NCI-H2196 (cell line): ENCODE data around the gene NGF.

ENCODE experiments used
- DNase-seq: peaks from one replicate; lab custom pipeline; 2025; ENCODE audit not compliant: unreplicated experiment; lab: John Stamatoyannopoulos, UW

Gene NGF

DNA sequence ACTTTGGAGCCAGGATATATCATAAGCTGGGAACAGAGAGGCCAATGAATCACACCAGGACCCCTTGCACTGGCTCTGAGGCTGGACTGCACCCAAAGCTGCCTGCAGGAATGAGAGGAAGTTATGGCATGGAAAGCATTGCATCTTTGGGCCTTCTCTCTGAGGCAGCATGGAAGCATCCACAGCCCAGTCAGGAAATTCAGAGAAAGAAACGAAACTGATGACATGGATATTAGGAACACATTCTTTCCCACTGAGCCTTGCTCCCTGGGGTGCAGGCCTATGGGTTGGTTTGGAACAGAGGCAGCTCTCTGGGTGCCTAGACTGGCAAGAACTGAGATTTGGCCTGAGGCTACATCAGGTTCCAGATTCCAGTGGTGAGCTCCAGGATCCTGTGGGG, 98.6 kb downstream of the NGF start:
- DNase-seq, result no peak

DNA sequence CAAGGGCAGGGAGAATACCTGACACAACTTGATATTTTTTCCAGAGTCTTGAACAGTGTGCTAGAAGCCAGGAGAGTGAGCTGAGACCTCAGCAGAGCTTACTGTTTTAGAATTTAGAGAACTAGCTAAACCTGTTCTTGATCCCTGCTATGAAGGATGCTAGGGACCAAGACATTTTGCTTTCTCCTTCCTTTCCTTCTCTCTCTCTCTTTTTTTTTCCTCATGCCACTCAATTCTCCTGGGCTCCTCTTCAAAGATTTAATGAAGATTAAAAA, 99.0 kb downstream of the NGF start:
- DNase-seq, result no peak

DNA sequence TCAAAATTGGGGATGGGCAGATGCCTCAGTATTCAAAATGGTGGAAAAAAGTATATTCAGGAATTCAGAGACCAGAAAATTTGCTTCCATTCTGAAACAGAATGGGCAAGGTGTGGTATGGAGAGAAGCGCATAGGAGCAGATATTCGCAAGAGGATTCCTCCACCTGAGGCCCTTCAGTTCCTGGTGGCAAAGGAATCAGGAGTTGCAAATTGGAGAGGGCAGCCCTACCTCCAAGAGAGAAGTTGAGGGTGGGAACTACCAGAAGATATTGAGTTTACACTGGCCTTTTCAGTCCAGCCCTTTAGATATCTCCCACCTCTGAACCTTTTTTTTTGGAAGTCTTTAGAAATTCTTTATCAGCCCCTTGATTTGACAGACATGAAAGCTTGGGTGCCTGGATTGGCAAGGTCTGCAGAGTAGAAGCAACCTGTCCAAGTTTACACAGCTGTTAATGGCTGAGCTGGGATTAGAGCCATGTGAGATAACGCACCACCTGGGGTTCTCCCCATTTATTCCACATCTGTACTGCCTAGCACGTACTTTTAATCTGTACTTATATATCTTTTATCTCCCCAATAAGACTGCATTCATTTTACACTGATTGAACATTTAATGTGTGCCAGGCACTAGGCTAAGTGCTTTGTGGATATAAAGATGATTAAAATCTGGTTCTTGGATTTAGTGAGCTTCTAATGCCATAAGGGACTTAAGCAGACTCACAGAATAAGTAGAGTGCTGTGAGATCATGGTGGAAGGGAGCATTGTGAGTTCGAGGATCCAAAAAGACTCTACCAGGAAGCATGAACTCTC, 99.5 kb downstream of the NGF start:
- no peak for DNase-seq

DNA sequence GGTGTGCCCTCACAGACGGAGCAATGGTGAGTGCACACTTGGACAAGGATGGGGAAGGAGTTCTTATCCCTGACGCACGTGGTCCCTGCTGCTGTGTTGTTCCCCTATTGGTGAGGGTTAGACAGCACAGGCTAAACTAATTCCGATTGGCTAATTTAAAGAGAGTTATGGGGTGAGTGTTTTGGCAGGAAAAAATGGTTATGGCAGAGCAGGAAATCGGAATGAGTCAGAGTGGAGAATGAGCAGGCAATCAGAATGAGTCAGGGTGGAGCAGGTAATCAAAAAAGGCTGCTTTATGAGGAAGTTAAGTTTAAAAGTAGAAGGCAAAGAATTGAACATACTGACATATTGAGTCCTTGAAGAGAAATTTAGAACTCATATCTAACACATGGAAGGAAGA, 100.5 kb downstream of the NGF start:
- DNase-seq, result no peak

DNA sequence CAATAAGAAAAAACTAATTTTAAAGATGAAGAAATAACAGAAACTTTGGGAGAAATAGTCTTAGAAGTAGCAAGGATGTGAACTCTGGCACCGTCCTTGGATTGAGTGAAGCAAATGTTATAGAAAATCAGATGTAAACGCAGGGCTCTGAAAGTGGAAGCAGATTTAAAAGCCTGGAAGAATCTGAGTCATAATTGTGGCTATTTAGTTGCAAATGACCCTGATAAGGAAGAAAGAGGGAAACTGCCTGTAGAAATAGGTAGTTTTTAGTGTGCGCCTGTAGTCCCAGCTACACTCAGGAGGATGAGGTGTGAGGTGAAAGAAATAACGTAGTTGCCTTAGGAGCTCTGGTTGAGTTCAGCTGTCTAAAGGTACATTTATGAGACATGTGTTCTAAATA, 101.0 kb downstream of the NGF start:
- DNase-seq, result no peak
